OCI-LY1 (cell line): ENCODE results near the gene PERCC1.

Source experiments
- H2AFZ ChIP-seq: fragments of 200-600 bp; sonication (generic), shearing (Covaris generic); 2 replicates; pipeline ENCODE4 v1.6.0; 2014; ENCODE audit warnings: antibody characterized with exemption, mild to moderate bottlenecking, low read length
- H3F3A ChIP-seq: fragments of 200-600 bp; sonication (generic), shearing (Covaris generic); 2 replicates; pipeline ENCODE4 v1.6.0; 2014; ENCODE audit warnings: mild to moderate bottlenecking, antibody characterized with exemption, low read length, moderate library complexity; ENCODE audit not compliant: insufficient read depth
- H3K27ac ChIP-seq: fragments of 200-600 bp; sonication (generic); 2 replicates; pipeline ENCODE4 v1.5.1; 2014; ENCODE audit warnings: low read length, mixed run types, mild to moderate bottlenecking, low read depth; ENCODE audit not compliant: poor library complexity, severe bottlenecking
- H3K27me3 ChIP-seq: fragments of 200-600 bp; sonication (generic); 2 replicates; pipeline ENCODE4 v1.6.0; 2014; ENCODE audit warnings: antibody characterized with exemption, mild to moderate bottlenecking, low read length, moderate library complexity; ENCODE audit not compliant: insufficient read depth
- H3K36me3 ChIP-seq: fragments of 200-600 bp; sonication (generic); 2 replicates; pipeline ENCODE4 v1.6.1; 2014; ENCODE audit warnings: mild to moderate bottlenecking, antibody characterized with exemption, low read length, moderate library complexity, mixed read lengths; ENCODE audit not compliant: insufficient read depth
- H3K4me1 ChIP-seq: fragments of 200-600 bp; sonication (generic); 2 replicates; pipeline ENCODE4 v1.5.1; 2014; ENCODE audit warnings: mild to moderate bottlenecking, low read length, moderate library complexity; ENCODE audit not compliant: insufficient read depth, severe bottlenecking
- H3K4me2 ChIP-seq: fragments of 200-600 bp; sonication (generic), shearing (Covaris generic); 2 replicates; pipeline ENCODE4 v1.6.1; 2014; ENCODE audit warnings: low read length
- H3K4me3 ChIP-seq: fragments of 200-600 bp; sonication (generic); 2 replicates; pipeline ENCODE4 v1.5.1; 2014; ENCODE audit warnings: low read length, low read depth, mild to moderate bottlenecking, mixed read lengths; ENCODE audit not compliant: poor library complexity, severe bottlenecking
- H3K79me2 ChIP-seq: fragments of 200-600 bp; shearing (Covaris generic); 2 replicates; pipeline ENCODE4 v1.6.1; 2016; ENCODE audit warnings: mixed run types, low read length, mixed read lengths; ENCODE audit not compliant: insufficient read depth
- H3K9ac ChIP-seq: fragments of 200-600 bp; sonication (generic), shearing (Covaris generic); 2 replicates; pipeline ENCODE4 v1.6.1; 2014; ENCODE audit warnings: mild to moderate bottlenecking, low read length, mixed read lengths
- H3K9me2 ChIP-seq: fragments of 200-600 bp; sonication (generic), shearing (Covaris generic); 2 replicates; pipeline ENCODE4 v1.6.1; 2014; ENCODE audit warnings: low read depth, mild to moderate bottlenecking, low read length, mixed read lengths
- H3K9me3 ChIP-seq: fragments of 200-600 bp; shearing (Covaris generic); 2 replicates; pipeline ENCODE4 v1.6.1; 2014; ENCODE audit warnings: low read length, mixed read lengths
- H4K20me1 ChIP-seq: fragments of 200-600 bp; sonication (generic), shearing (Covaris generic); 2 replicates; pipeline ENCODE4 v1.6.0; 2016; ENCODE audit warnings: mild to moderate bottlenecking, low read length; ENCODE audit not compliant: insufficient read depth
- CTCF ChIP-seq: fragments of 200-600 bp; sonication (generic), shearing (Covaris generic); IDR thresholded peaks from 2 replicates; pipeline ENCODE4 v1.5.1; 2017; ENCODE audit warnings: mild to moderate bottlenecking, antibody characterized with exemption, low read length, moderate library complexity, mixed read lengths
- EZH2 ChIP-seq: fragments of 200-600 bp; sonication (generic), shearing (Covaris generic); IDR thresholded peaks from 2 replicates; pipeline ENCODE4 v1.8.0; 2017; ENCODE audit warnings: borderline replicate concordance, mixed run types, mild to moderate bottlenecking, antibody characterized with exemption, low read length, moderate library complexity, mixed read lengths

Gene PERCC1

GRCh38 chr16:1401758-1402154, 29.1 kb upstream of the PERCC1 start:
- Histone ChIP-seq H3K9ac (no peak overlapping the region), H3F3A (no peaks in the 10 kb centered on the region), H3K4me3 (no peak overlapping the region), H3K4me1 (no peaks in the 10 kb centered on the region), H3K27ac (no peak overlapping the region), H3K9me3 (no peaks in the 10 kb centered on the region), H3K79me2 (no peaks in the 10 kb centered on the region), H3K36me3 (peaks cover 37% of the 10 kb centered on the region), H4K20me1 (no peaks in the 10 kb centered on the region), H2AFZ (no peak overlapping the region), H3K9me2 (no peaks in the 10 kb centered on the region), H3K4me2 (no peak overlapping the region), H3K27me3 (no peaks in the 10 kb centered on the region)
- TF ChIP-seq CTCF (no peak), EZH2 (no peak)

DNA sequence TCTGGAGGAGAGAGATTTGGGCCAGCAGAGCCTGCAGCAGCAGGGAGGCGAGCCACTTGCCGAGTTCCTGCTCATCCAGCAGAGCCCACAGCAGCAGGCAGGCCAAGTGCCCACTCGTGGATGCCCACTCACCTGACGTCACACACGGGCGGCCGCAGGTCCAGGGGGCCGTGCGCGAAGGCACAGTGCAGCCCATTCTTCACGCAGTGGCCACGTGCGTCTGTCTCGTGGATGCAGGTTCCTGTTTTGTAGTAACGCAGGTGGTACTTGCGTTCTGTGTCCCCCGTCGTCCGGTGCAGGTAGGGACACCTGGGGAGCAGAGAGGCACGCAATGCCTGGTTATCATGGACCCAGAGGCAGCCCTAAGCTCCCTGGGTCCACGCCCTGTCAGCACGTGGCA, 27.8 kb upstream of the PERCC1 start:
- Histone ChIP-seq H3K4me3 (no peak overlapping the region), H3K27ac (no peak overlapping the region), H3K27me3 (no peaks in the 10 kb centered on the region), H3K4me2 (no peak overlapping the region), H3K79me2 (no peaks in the 10 kb centered on the region), H3K9ac (no peak overlapping the region), H3F3A (no peaks in the 10 kb centered on the region), H3K9me2 (no peaks in the 10 kb centered on the region), H3K36me3 (peaks cover 34% of the 10 kb centered on the region), H4K20me1 (no peaks in the 10 kb centered on the region), H3K9me3 (no peaks in the 10 kb centered on the region), H3K4me1 (peaks cover 4% of the 10 kb centered on the region), H2AFZ (no peak overlapping the region)
- TF ChIP-seq CTCF = no peak
- no peak for TF ChIP-seq EZH2

GRCh38 chr16:1403733-1404132, 27.1 kb upstream of the PERCC1 start:
- no peaks in the 10 kb centered on the region for H3K79me2 ChIP-seq
- peaks cover 8% of the 10 kb centered on the region for H3K4me1 ChIP-seq
- H3K9me3 ChIP-seq = no peaks in the 10 kb centered on the region
- TF ChIP-seq CTCF = no peak
- no peak for TF ChIP-seq EZH2
- no peak overlapping the region for H3K27ac ChIP-seq
- H4K20me1 ChIP-seq = no peaks in the 10 kb centered on the region
- no peaks in the 10 kb centered on the region for H3K27me3 ChIP-seq
- H3F3A ChIP-seq = no peaks in the 10 kb centered on the region
- H3K9me2 ChIP-seq = no peaks in the 10 kb centered on the region
- no peak overlapping the region for H3K4me3 ChIP-seq
- H2AFZ ChIP-seq = no peak overlapping the region
- H3K9ac ChIP-seq = no peak overlapping the region
- peaks cover 29% of the 10 kb centered on the region for H3K36me3 ChIP-seq
- H3K4me2 ChIP-seq = no peak overlapping the region
